K562 (cell line): ENCODE results near the gene STAB2. TPM values are rescaled to one million over a fixed set of nuclear protein-coding genes. Genes with fewer than 3 reads are reported as not detected.

ENCODE experiments used
- ATAC-seq: fragments of 200-7000 bp; cut with Tn5 transposase; 3 replicates; pipeline ENCODE4 v1.9.1; 2020; ENCODE audit warnings: moderate library complexity
- BruUV-seq: library from RNA; stranded (reverse); fragments of 400-500 nt; replicated peaks from 2 replicates; lab custom pipeline; 2021; lab: Mats Ljungman, UMichigan
- CTCF ChIA-PET: fragments of 300-600 bp; formaldehyde crosslinking; extraction: SDS; loops from one replicate; lab custom pipeline; 2021; ENCODE audit warnings: low intra/inter-chr PET ratio; lab: Yijun Ruan, JAX
- POLR2A ChIA-PET: fragments of 300-600, 350-650 bp; sonication (Branson Sonifier 250); formaldehyde crosslinking; extraction: SDS; loops from one replicate; lab custom pipeline; 2021; ENCODE audit warnings: antibody characterized with exemption, inconsistent platforms; lab: Yijun Ruan, JAX
- DNase-seq, 4 experiments: peaks; one replicate each; pipeline versions ENCODE4 v3.0.0 to v3.0.0-alpha.2; 2011 to 2018; ENCODE audit warnings: low spot score in 3 of 4, mixed read lengths in 3 of 4; ENCODE audit errors: extremely low read depth in 1 of 4
- FAIRE-seq: peaks from 2 replicates; lab custom pipeline; 2011; peaks lifted over from hg19 to GRCh38; lab: Jason Lieb, UNC
- H2AFZ ChIP-seq: 2 replicates; pipeline ENCODE4 v1.6.0; 2011; ENCODE audit warnings: low read depth, low read length, control low read depth, inconsistent platforms
- H3K27ac ChIP-seq: fragments of 200-600 bp; 3 replicates; pipeline ENCODE4 v1.8.0; 2011; ENCODE audit warnings: low read depth, mild to moderate bottlenecking, control low read depth, inconsistent platforms, low read length, moderate library complexity, mixed read lengths; ENCODE audit errors: extremely low read depth
- H3K27me3 ChIP-seq, 2 experiments: fragments of 300-600 bp in 1 of 2; 2 replicates in 1 of 2; 3 replicates in 1 of 2; pipeline versions ENCODE4 v1.6.0 to v1.8.0; 2011; ENCODE audit warnings: inconsistent platforms in 2 of 2, low read length in 2 of 2, mild to moderate bottlenecking in 1 of 2, mixed read lengths in 1 of 2, moderate library complexity in 1 of 2; ENCODE audit not compliant: control insufficient read depth in 2 of 2, insufficient read depth in 2 of 2
- H3K36me3 ChIP-seq: fragments of 300-600 bp; 3 replicates; pipeline ENCODE4 v1.8.0; 2011; ENCODE audit warnings: mild to moderate bottlenecking, low read length, inconsistent platforms; ENCODE audit not compliant: control insufficient read depth, insufficient read depth
- H3K4me1 ChIP-seq, 2 experiments: fragments of 200-600 bp in 1 of 2; replicated peaks in 1 of 2; 2 replicates in 1 of 2; 3 replicates in 1 of 2; pipeline versions ENCODE4 v1.5.1 to v1.8.0; 2011; ENCODE audit warnings: inconsistent platforms in 2 of 2, low read length in 2 of 2, mild to moderate bottlenecking in 1 of 2, mixed read lengths in 1 of 2, moderate library complexity in 1 of 2; ENCODE audit not compliant: control insufficient read depth in 2 of 2, insufficient read depth in 2 of 2
- H3K4me2 ChIP-seq: 2 replicates; pipeline ENCODE4 v1.6.1; 2011; ENCODE audit warnings: low read length, control low read depth, inconsistent platforms, mixed read lengths; ENCODE audit not compliant: insufficient read depth
- H3K4me3 ChIP-seq: fragments of 200-600 bp; sonication (generic), shearing (Covaris generic); 2 replicates; pipeline ENCODE4 v1.5.1; 2016; ENCODE audit warnings: control low read depth, inconsistent platforms
- H3K79me2 ChIP-seq: fragments of 200-600 bp; 3 replicates; pipeline ENCODE4 v1.8.0; 2011; ENCODE audit warnings: low read length, inconsistent platforms; ENCODE audit not compliant: control insufficient read depth, insufficient read depth
- H3K9ac ChIP-seq, 2 experiments: 2 replicates each; pipeline versions ENCODE4 v1.6.0 to v1.6.1; 2011; ENCODE audit warnings: low read depth in 2 of 2, low read length in 2 of 2, control low read depth in 1 of 2, inconsistent platforms in 1 of 2, mild to moderate bottlenecking in 1 of 2, mixed read lengths in 1 of 2; ENCODE audit not compliant: insufficient read depth in 1 of 2
- H3K9me1 ChIP-seq: one replicate; pipeline ENCODE4 v1.6.0; 2011; ENCODE audit warnings: inconsistent platforms, mild to moderate bottlenecking, low read length, moderate library complexity; ENCODE audit not compliant: control insufficient read depth, insufficient read depth
- H3K9me3 ChIP-seq: replicated peaks from 2 replicates; pipeline ENCODE4 v1.5.1; 2011; ENCODE audit warnings: low read depth, low read length, inconsistent platforms; ENCODE audit not compliant: control insufficient read depth, insufficient read depth
- H4K20me1 ChIP-seq: replicated peaks from 2 replicates; pipeline ENCODE4 v1.6.1; 2011; ENCODE audit warnings: low read length, inconsistent platforms, mixed read lengths; ENCODE audit not compliant: control insufficient read depth, insufficient read depth
- CBX5 ChIP-seq: IDR thresholded peaks from 2 replicates; pipeline ENCODE4 v1.6.1; 2014; ENCODE audit warnings: low read depth, borderline replicate concordance
- FOXA1 ChIP-seq: fragments of 450-650 bp; IDR thresholded peaks from 2 replicates; pipeline ENCODE4 v1.6.1; 2016; ENCODE audit warnings: mild to moderate bottlenecking, borderline replicate concordance
- HDGF ChIP-seq: fragments of 450-650 bp; IDR thresholded peaks from 2 replicates; pipeline ENCODE4 v1.6.1; 2016
- HNRNPLL ChIP-seq: fragments of 200-400 bp; formaldehyde crosslinking; IDR thresholded peaks from 2 replicates; pipeline ENCODE4 v1.6.1; 2017; ENCODE audit warnings: low read length, low read depth, mild to moderate bottlenecking; ENCODE audit not compliant: poor library complexity, severe bottlenecking
- KLF6 ChIP-seq: fragments of 250-450 bp; sonication (Bioruptor Pico); IDR thresholded peaks from 2 replicates; pipeline ENCODE4 v1.4.0; 2020; ENCODE audit warnings: mild to moderate bottlenecking, moderate library complexity, borderline replicate concordance
- MCM5 ChIP-seq: fragments of 450-650 bp; IDR thresholded peaks from 2 replicates; pipeline ENCODE4 v1.6.1; 2016; ENCODE audit warnings: low read depth
- MTA1 ChIP-seq: fragments of 450-650 bp; IDR thresholded peaks from 2 replicates; pipeline ENCODE4 v1.6.1; 2017; ENCODE audit warnings: borderline replicate concordance
- MTA2 ChIP-seq: fragments of 450-650 bp; IDR thresholded peaks from 2 replicates; pipeline ENCODE4 v1.6.1; 2016; ENCODE audit warnings: low read depth
- NUFIP1 ChIP-seq: fragments of 450-650 bp; IDR thresholded peaks from 2 replicates; pipeline ENCODE4 v1.6.1; 2018; ENCODE audit not compliant: partially characterized antibody
- PTRF ChIP-seq: fragments of 450-650 bp; IDR thresholded peaks from 2 replicates; pipeline ENCODE4 v1.6.1; 2016; ENCODE audit warnings: mild to moderate bottlenecking, missing genetic modification characterization, missing compliant biosample characterization
- SMARCC2 ChIP-seq: fragments of 450-650 bp; IDR thresholded peaks from 2 replicates; pipeline ENCODE4 v1.6.1; 2017; ENCODE audit warnings: antibody characterized with exemption, moderate library complexity, mild to moderate bottlenecking, low read depth
- ZC3H4 ChIP-seq: sonication (generic); formaldehyde crosslinking; IDR thresholded peaks from 2 replicates; pipeline ENCODE4 v1.9.0; 2021; ENCODE audit warnings: missing genetic modification reagents, borderline replicate concordance
- ZNF124 ChIP-seq: sonication (generic); formaldehyde crosslinking; IDR thresholded peaks from 2 replicates; pipeline ENCODE4 v1.8.1; 2022; ENCODE audit warnings: missing genetic modification reagents
- ZNF408 ChIP-seq: fragments of 250-450 bp; sonication (Bioruptor Pico); IDR thresholded peaks from 2 replicates; pipeline ENCODE4 v1.4.0; 2020; ENCODE audit warnings: low read depth, mild to moderate bottlenecking, moderate library complexity
- ZNF717 ChIP-seq: fragments of 250-450 bp; sonication (Bioruptor Pico); IDR thresholded peaks from 2 replicates; pipeline ENCODE4 v1.5.0; 2021
- WGBS: fragments of 100-300 bp; shearing (Covaris generic); methylation state at CpG from one replicate; pipeline ENCODE4 v1.1.6; 2016; ENCODE audit warnings: low coverage, mixed read lengths; ENCODE audit not compliant: insufficient coverage; ENCODE audit errors: missing lambda C conversion rate; 5-methylcytosine and 5-hydroxymethylcytosine counted together
- in situ Hi-C: fragments of 300-500 bp; cut with MboI; formaldehyde crosslinking; loops from 4 replicates; pipeline ENCODE4 v1.15.0; 2018; ENCODE audit warnings: inconsistent platforms, mixed read lengths
- intact Hi-C: fragments of 100-400 bp; cut with micrococcal nuclease; formaldehyde crosslinking; loops from 2 replicates; pipeline ENCODE4 v1.14.2; 2022
- polyA plus RNA-seq, 8 experiments: library from polyadenylated mRNA; depleted of rRNA in 4 of 8; stranded (reverse) in 5 of 8; unstranded in 3 of 8; fragments of >200 nt; fragmentation: Nextera tagmentation in 2 of 8; fragmentation: Illumina TruSeq in 1 of 8; extraction: Ambion mirVana in 2 of 8; extraction: Trizol in 1 of 8; gene quantifications; 2 replicates each; pipeline versions ENCODE4 v1.2.1 to v1.2.3, GENCODE V29; 2011 to 2014; ENCODE audit warnings: inconsistent platforms in 1 of 8, missing spikeins in 1 of 8
- total RNA-seq, 7 experiments: library from RNA; depleted of rRNA in 6 of 7; stranded (reverse); fragments of >200 nt in 6 of 7; fragmentation: Illumina TruSeq in 2 of 7; extraction: Trizol in 2 of 7; gene quantifications; 2 replicates each; pipeline versions ENCODE4 v1.2.1 to v1.2.3, GENCODE V29; 2011 to 2021; ENCODE audit warnings: low replicate concordance in 1 of 7
- TF ChIP-seq, protein P1 (sequence below): sonication (generic); formaldehyde crosslinking; IDR thresholded peaks from 2 replicates; pipeline ENCODE4 v1.8.0; 2022; ENCODE audit warnings: missing genetic modification reagents, mild to moderate bottlenecking, borderline replicate concordance

Gene STAB2
- total and polyA plus RNA-seq, 9 of the 15 experiments (the other 6 are each of a cell fraction or from before 2014, with no cell fraction given): 0.10 TPM; not detected in 8

DNA sequence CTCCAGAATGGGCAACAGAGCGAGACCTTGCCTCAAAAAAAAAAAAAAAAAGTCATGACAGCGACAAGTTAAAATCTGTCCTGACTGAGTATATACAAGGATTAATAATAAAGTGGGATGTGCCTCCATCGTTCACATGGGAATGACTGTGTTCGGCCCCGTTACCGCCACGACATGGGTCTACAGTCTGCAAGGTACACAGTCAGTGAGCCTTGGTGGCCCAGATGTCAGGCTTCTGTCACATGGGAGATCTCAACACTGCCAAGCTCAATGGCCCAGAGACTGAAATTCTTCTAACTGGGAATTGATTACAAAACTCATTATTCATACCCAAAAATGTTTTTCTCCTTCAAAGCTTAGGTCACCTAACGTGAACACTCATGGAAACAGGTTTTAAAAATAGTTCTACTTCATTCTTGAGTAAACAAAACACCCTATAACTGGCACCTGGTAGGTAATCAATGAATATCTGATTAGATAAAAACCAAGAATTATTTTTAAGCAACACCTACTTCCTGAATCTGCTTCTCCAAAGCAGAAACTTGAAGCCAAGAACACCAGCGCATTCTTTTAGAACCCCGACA is 188.0 kb downstream of the STAB2 start:
- ATAC-seq (no peak), FAIRE-seq (no peak), DNase-seq (no peak)
- Histone ChIP-seq H3K4me3 (no peak overlapping the region), H3K9ac (no peak overlapping the region), H3K9me3 (no peaks in the 10 kb centered on the region), H4K20me1 (0 out of 2 replicates have a peak, but pooled peaks cover 6% of the 10 kb centered on the region), H3K27me3 (no peaks in the 10 kb centered on the region), H3K79me2 (no peaks in the 10 kb centered on the region; the same call in 2 of the 3 replicates), H3K36me3 (peaks cover 86% of the 10 kb centered on the region), H3K4me2 (no peak overlapping the region), H2AFZ (no peak overlapping the region), H3K4me1 (no peaks in the 10 kb centered on the region), H3K9me1 (peaks cover 4% of the 10 kb centered on the region), H3K27ac (no peak overlapping the region)
- no TSS peak for BruUV-seq
- in situ Hi-C loops: no loop called here
- intact Hi-C loops: loop anchor here (5.0 kb wide), 1 partner anchor 332 kb away; no protein-coding TSS in a partner anchor
- TF ChIP-seq ZNF717 (no peak), ZNF408 (CRISPR knock-in tag) (no peak), ZNF124 (no peak), HDGF (no peak), HNRNPLL (no peak), CBX5 (no peak), PTRF (tag) (no peak), FOXA1 (no peak), ZC3H4 (CRISPR knock-in tag) (no peak), NUFIP1 (no peak), KLF6 (CRISPR knock-in tag) (no peak), MCM5 (no peak), MTA1 (no peak), SMARCC2 (no peak), MTA2 (no peak)
- TF ChIP-seq, protein P1, sequence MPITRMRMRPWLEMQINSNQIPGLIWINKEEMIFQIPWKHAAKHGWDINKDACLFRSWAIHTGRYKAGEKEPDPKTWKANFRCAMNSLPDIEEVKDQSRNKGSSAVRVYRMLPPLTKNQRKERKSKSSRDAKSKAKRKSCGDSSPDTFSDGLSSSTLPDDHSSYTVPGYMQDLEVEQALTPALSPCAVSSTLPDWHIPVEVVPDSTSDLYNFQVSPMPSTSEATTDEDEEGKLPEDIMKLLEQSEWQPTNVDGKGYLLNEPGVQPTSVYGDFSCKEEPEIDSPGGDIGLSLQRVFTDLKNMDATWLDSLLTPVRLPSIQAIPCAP: no peak
- CTCF ChIA-PET: no interaction called here
- POLR2A ChIA-PET: no interaction called here
- 98% methylated on average over 9 of the region's 10 CpGs for WGBS
